ENCODE data around the gene EIF6. TPM values are rescaled to one million over a fixed set of nuclear protein-coding genes. Genes with fewer than 3 reads are reported as not detected.
A peak's percentile ranks its signal among the peaks of the same experiment; 100 is the strongest.

The EIF6 gene
- total and polyA plus RNA-seq, 7 donors: 61.9 to 289 (median 71.3) TPM

GRCh38 chr20:35290186-35290886, 5.8 kb upstream of the EIF6 start:
- intact Hi-C loops (cut with DNase I): no loop called here
- no peaks in the 10 kb centered on the region for H3K36me3 ChIP-seq
- WGBS, 2 donors: 78 to 79% methylated on average over 7 of the region's 7 CpGs
- TF ChIP-seq EP300 (IDR thresholded peaks at IDR 0.05): no peak
- no peak for TF ChIP-seq CTCF (IDR thresholded peaks at IDR 0.05)
- no peak for TF ChIP-seq POLR2A (IDR thresholded peaks at IDR 0.05)
- TF ChIP-seq POLR2AphosphoS5 (IDR thresholded peaks at IDR 0.05): no peak
- H3K4me3 ChIP-seq: no peak overlapping the region
- no peak overlapping the region for H3K27ac ChIP-seq
- peaks cover 0 to 4% (median 0%) of the 10 kb centered on the region in 3 donors for H3K27me3 ChIP-seq
- peaks cover 0 to 1% (median under 1%) of the 10 kb centered on the region in 4 donors for H3K4me1 ChIP-seq
- DNase-seq: no peak
- H3K9me3 ChIP-seq: no peaks in the 10 kb centered on the region

- peaks cover 0 to 4% (median 0%) of the 10 kb centered on the region in 3 donors for H3K27me3 ChIP-seq
- 88 to 91% methylated on average over 19 of the region's 19 CpGs for WGBS, 2 donors
- peaks cover 0 to 15% (median 10%) of the 10 kb centered on the region in 4 donors for H3K4me1 ChIP-seq
- H3K27ac ChIP-seq: no peak overlapping the region
- H3K9me3 ChIP-seq: no peaks in the 10 kb centered on the region
- no peaks in the 10 kb centered on the region for H3K36me3 ChIP-seq
- intact Hi-C loops (cut with DNase I): no loop called here
- TF ChIP-seq POLR2A (IDR thresholded peaks at IDR 0.05) (no peak), EP300 (IDR thresholded peaks at IDR 0.05) (no peak), POLR2AphosphoS5 (IDR thresholded peaks at IDR 0.05) (no peak), CTCF (IDR thresholded peaks at IDR 0.05) (no peak)
- H3K4me3 ChIP-seq: no peak overlapping the region
- DNase-seq: no peak
These were observed 3.9 kb upstream of the EIF6 start for GRCh38 chr20:35288325-35289060.

- no peak overlapping the region for H3K27ac ChIP-seq
- intact Hi-C loops (cut with DNase I): no loop called here
- peak; percentile 65 for DNase-seq
- no peak overlapping the region for H3K4me3 ChIP-seq
- H3K4me1 ChIP-seq: peaks cover 0 to 23% (median 18%) of the 10 kb centered on the region in 4 donors
- H3K36me3 ChIP-seq: no peaks in the 10 kb centered on the region
- 91% methylated on average over 28 of the region's 28 CpGs for WGBS, 2 donors
- peaks cover 0 to 4% (median 0%) of the 10 kb centered on the region in 3 donors for H3K27me3 ChIP-seq
- H3K9me3 ChIP-seq: no peaks in the 10 kb centered on the region
- TF ChIP-seq CTCF (IDR thresholded peaks at IDR 0.05) (no peak), POLR2A (IDR thresholded peaks at IDR 0.05) (no peak), EP300 (IDR thresholded peaks at IDR 0.05) (no peak), POLR2AphosphoS5 (IDR thresholded peaks at IDR 0.05) (no peak)
These were observed 3.1 kb upstream of the EIF6 start for GRCh38 chr20:35287509-35288324.

GRCh38 chr20:35286899-35287508, 2.4 kb upstream of the EIF6 start:
- Histone ChIP-seq H3K4me3 (no peak overlapping the region), H3K9me3 (no peaks in the 10 kb centered on the region), H3K36me3 (no peaks in the 10 kb centered on the region), H3K27ac (no peak overlapping the region), H3K4me1 (peaks cover 0 to 23% (median 21%) of the 10 kb centered on the region in 4 donors), H3K27me3 (peaks cover 0 to 4% (median 0%) of the 10 kb centered on the region in 3 donors)
- intact Hi-C loops (cut with DNase I): no loop called here
- DNase-seq: no peak
- 88 to 94% methylated on average over 17 of the region's 17 CpGs for WGBS, 2 donors
- TF ChIP-seq POLR2AphosphoS5 (IDR thresholded peaks at IDR 0.05): no peak

Measured in sigmoid colon (tissue), 7 donors.